ENCODE data around the gene BTBD2. TPM values are rescaled to one million over a fixed set of nuclear protein-coding genes. Genes with fewer than 3 reads are reported as not detected.

BTBD2 gene
- total and polyA plus RNA-seq, 2 of the 13 experiments (the other 11 are each of a cell fraction or from before 2014, with no cell fraction given) = 28.1 to 45.3 TPM

DNA sequence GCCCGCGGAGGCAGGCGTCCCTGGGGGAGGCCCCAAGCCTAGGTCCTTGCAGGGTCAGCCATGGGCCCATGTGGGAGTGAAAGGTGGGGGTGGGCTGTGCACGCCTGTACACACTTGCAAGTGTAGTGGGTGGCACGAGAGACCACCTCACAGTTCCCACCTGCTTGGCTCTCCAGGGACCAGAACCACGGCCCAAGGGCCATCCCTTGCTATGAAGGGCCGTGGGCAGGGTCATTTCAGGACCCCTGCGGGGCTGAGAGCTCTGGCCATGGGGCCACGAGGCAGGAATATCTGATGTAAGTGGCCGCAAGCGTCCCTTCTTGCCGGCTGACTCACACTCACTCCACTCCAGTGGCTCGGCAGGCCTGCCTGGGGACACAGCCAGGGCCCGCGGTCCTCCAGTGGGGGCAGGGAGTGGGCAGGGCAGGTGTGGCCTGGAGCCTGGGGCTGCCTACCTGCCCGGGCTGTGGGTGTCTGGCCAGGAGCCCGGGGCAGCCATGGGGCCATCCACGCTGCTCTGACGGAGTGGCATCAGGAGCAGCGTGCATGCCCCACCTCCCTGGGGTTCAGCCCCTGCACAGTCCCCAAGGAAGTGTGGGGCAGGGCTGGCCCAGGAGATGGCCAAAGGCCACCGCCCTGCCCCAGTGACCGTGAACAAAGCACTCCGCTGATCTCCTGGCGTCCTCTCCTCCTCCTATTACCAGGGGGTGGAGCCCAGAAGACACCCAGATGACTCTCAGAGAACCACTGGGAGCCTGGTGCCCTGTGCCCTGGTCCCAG is 44.1 kb upstream of the BTBD2 start (continued):
- TF ChIP-seq JUND (CRISPR knock-in tag; IDR thresholded peaks at IDR 0.05) (peak; percentile 45; the same call in 1 of the 2 replicates), NFE2L2 (IDR thresholded peaks at IDR 0.05; ENCODE audit: low read length) (no peak), ZNF17 (CRISPR knock-in tag; IDR thresholded peaks at IDR 0.05) (no peak), TSC22D2 (CRISPR knock-in tag; IDR thresholded peaks at IDR 0.05; ENCODE audit: borderline replicate concordance) (peak; percentile 91; the same call in 1 of the 2 replicates), FIP1L1 (IDR thresholded peaks at IDR 0.05; ENCODE audit: borderline replicate concordance, insufficient read depth, low read depth, low read length) (no peak), NFKBIZ (CRISPR knock-in tag; IDR thresholded peaks at IDR 0.05) (peak; percentile 9; the same call in 1 of the 2 replicates), KLF16 (CRISPR knock-in tag; IDR thresholded peaks at IDR 0.05) (peak in 1 of 2 experiments; percentile 88; a peak in 2 of 4 replicates), CEBPZ (IDR thresholded peaks at IDR 0.05; ENCODE audit: low read length) (no peak), SP5 (CRISPR knock-in tag; IDR thresholded peaks at IDR 0.05; ENCODE audit: borderline replicate concordance, low read depth) (peak; percentile 92), ZNF841 (CRISPR knock-in tag; IDR thresholded peaks at IDR 0.05; ENCODE audit: borderline replicate concordance) (no peak), ZFAT (CRISPR knock-in tag; conservative IDR thresholded peaks at IDR 0.05) (no peak), ZNF577 (CRISPR knock-in tag; IDR thresholded peaks at IDR 0.05; ENCODE audit: borderline replicate concordance, low read depth) (no peak), ZNF256 (CRISPR knock-in tag; conservative IDR thresholded peaks at IDR 0.05) (no peak), MEIS2 (CRISPR knock-in tag; IDR thresholded peaks at IDR 0.05) (peak; percentile 41; the same call in 1 of the 2 replicates), ZNF576 (CRISPR knock-in tag; IDR thresholded peaks at IDR 0.05) (no peak), BRD4 (CRISPR knock-in tag; IDR thresholded peaks at IDR 0.05) (peak; percentile 87), ZNF460 (CRISPR knock-in tag; IDR thresholded peaks at IDR 0.05; ENCODE audit: borderline replicate concordance) (no peak), ZNF260 (CRISPR knock-in tag; IDR thresholded peaks at IDR 0.05; ENCODE audit: borderline replicate concordance, low read depth) (no peak), CHD4 (IDR thresholded peaks at IDR 0.05; ENCODE audit: borderline replicate concordance, low read length) (no peak), PCBP1 (IDR thresholded peaks at IDR 0.05; ENCODE audit: borderline replicate concordance, low read depth, low read length) (no peak)
- TF ChIP-seq, protein P1, sequence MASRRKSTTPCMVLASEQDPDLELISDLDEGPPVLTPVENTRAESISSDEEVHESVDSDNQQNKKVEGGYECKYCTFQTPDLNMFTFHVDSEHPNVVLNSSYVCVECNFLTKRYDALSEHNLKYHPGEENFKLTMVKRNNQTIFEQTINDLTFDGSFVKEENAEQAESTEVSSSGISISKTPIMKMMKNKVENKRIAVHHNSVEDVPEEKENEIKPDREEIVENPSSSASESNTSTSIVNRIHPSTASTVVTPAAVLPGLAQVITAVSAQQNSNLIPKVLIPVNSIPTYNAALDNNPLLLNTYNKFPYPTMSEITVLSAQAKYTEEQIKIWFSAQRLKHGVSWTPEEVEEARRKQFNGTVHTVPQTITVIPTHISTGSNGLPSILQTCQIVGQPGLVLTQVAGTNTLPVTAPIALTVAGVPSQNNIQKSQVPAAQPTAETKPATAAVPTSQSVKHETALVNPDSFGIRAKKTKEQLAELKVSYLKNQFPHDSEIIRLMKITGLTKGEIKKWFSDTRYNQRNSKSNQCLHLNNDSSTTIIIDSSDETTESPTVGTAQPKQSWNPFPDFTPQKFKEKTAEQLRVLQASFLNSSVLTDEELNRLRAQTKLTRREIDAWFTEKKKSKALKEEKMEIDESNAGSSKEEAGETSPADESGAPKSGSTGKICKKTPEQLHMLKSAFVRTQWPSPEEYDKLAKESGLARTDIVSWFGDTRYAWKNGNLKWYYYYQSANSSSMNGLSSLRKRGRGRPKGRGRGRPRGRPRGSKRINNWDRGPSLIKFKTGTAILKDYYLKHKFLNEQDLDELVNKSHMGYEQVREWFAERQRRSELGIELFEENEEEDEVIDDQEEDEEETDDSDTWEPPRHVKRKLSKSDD (CRISPR knock-in tag; IDR thresholded peaks at IDR 0.05; ENCODE audit: low read depth) = peak; percentile 60; the same call in 1 of the 2 replicates
- TF ChIP-seq, protein P2, sequence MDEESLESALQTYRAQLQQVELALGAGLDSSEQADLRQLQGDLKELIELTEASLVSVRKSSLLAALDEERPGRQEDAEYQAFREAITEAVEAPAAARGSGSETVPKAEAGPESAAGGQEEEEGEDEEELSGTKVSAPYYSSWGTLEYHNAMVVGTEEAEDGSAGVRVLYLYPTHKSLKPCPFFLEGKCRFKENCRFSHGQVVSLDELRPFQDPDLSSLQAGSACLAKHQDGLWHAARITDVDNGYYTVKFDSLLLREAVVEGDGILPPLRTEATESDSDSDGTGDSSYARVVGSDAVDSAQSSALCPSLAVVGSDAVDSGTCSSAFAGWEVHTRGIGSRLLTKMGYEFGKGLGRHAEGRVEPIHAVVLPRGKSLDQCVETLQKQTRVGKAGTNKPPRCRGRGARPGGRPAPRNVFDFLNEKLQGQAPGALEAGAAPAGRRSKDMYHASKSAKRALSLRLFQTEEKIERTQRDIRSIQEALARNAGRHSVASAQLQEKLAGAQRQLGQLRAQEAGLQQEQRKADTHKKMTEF (CRISPR knock-in tag; IDR thresholded peaks at IDR 0.05) = peak; percentile 59

Data from HepG2 (cell line).